ENCODE results near the gene VCY.
"Not testable (repeated sequence)": the region's sequence is repeated elsewhere in the genome, so short reads cannot be mapped to it uniquely, and the experiment has no call there.

The VCY gene
- total RNA-seq = 0 reads per million in 3 experiments

- DNase-seq = not testable (repeated sequence)
Measured at GRCh38 chrY:13986373-13986772, at the start of gene VCY. Gene VCY, minus strand, starts transcription at chrY:13986473. Its CDS starts 33 bp downstream, at chrY:13986440.

DNA sequence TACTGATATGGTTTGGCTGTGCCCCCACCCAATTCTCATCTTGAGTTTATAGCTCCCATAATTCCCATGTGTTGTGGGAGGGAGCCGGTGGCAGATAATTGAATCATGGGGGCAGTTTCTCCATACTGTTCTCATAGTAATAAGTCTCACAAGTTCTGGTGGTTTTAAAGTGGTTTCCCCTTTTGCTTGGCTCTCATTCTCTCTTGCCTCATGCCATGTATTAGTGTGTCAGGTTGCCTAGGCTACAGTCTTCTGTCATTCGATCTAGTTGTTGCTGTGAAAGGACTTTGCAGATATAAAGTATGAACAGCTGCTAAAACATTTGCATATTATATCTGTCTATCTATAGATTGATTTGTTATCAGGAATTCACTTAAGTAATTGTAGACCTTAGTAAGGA, 44.1 kb upstream of the VCY start:
- not testable (repeated sequence) for DNase-seq

GRCh38 chrY:14011916-14012315, 25.6 kb upstream of the VCY start:
- DNase-seq = not testable (repeated sequence)

- DNase-seq = not testable (repeated sequence)
Measured at GRCh38 chrY:13942406-13942805, 43.9 kb downstream of the VCY start.

Data from central memory CD4-positive, alpha-beta T cell (primary cell).